Measurements from ENCODE around the gene USP32.

DNA sequence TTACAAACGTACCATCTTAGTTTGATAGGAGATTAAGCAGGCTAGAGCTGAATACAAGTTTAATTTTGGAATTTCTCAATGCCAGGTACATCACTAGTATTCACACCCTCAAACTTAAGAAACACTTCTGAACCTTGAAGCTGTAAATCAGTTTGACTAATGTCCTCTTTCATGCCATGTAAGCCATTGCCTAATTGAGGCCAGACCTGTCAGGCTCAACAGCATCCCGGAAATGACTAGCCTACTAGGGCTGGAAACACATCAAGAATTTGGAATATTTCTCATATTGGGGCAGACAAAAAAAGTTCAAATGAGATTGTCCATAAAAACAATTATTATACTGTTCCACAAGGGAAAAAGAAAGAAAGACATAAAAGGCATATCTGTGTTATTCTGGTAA, 1.7 kb downstream of the USP32 start:
- TF ChIP-seq CTCF (conservative IDR thresholded peaks at IDR 0.05) (no peak), EZH2 (IDR thresholded peaks at IDR 0.05; ENCODE audit: low read depth) (no peak)
